PC-9 (cell line): ENCODE results near the gene ZC3H6.

Experiments
- EZH2 ChIP-seq: fragments of 200-600 bp; sonication (generic); IDR thresholded peaks from 2 replicates; pipeline ENCODE4 v1.8.0; 2017; ENCODE audit warnings: antibody characterized with exemption, low read depth
- TF ChIP-seq, protein P1 (sequence below): fragments of 200-600 bp; sonication (generic); conservative IDR thresholded peaks from 2 replicates; pipeline ENCODE4 v1.6.1; 2017; ENCODE audit warnings: mixed run types, antibody characterized with exemption, mild to moderate bottlenecking, moderate library complexity

DNA sequence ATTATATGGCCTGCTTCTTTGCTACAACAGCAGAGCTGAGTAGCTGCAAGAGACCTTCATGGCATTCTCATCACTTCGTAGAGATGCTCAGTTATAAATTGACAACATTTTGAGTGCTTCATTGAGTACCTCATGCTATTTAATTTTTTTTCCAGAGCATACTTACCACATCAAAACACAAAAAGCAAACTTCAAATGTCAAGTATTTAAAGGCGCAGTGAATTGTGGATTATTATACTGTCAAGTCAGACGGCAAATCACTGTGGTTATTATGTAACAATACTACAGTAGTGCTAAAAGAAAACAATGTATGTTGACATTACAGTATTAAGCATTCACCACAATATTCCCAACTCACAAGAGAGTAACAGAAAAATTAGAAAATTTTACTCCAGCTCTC is 33.0 kb upstream of the ZC3H6 start:
- TF ChIP-seq, protein P1, sequence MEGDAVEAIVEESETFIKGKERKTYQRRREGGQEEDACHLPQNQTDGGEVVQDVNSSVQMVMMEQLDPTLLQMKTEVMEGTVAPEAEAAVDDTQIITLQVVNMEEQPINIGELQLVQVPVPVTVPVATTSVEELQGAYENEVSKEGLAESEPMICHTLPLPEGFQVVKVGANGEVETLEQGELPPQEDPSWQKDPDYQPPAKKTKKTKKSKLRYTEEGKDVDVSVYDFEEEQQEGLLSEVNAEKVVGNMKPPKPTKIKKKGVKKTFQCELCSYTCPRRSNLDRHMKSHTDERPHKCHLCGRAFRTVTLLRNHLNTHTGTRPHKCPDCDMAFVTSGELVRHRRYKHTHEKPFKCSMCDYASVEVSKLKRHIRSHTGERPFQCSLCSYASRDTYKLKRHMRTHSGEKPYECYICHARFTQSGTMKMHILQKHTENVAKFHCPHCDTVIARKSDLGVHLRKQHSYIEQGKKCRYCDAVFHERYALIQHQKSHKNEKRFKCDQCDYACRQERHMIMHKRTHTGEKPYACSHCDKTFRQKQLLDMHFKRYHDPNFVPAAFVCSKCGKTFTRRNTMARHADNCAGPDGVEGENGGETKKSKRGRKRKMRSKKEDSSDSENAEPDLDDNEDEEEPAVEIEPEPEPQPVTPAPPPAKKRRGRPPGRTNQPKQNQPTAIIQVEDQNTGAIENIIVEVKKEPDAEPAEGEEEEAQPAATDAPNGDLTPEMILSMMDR: no peak
- no peak for TF ChIP-seq EZH2
